Measurements from ENCODE around the gene SEBOX.

Gene SEBOX

DNA sequence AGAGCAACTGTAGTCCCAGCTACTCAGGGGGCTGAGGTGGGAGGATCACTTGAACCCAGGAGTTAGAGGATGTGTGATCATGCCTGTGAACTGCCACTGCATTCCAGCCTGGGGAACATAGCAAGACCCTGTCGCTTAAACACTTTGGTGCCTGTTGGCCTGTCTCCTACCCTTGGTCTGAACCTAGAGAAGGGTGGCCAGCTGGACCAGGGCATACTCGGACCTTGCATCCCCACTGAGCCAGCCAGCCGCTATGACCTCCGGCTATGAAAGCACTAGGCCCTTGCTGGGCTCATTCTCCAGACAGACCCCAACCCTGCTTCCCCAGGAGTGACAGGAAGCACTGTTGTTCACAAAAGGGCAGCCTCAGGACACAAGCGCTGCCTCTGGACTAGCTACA lies 34.3 kb downstream of the SEBOX start:
- H3K4me3 ChIP-seq (ENCODE audit: low read depth, low read length), result no peak overlapping the region
- no peak for TF ChIP-seq CTCF (IDR thresholded peaks at IDR 0.05; ENCODE audit: insufficient read depth, low read length, missing control alignments)
- ChIA-PET POLR2A (no interaction called here), CTCF (interaction anchor here (1.2 to 2.0 kb wide), 2 partner anchors 10 to 96 kb away, joined by 3 to 14 read pairs; no protein-coding TSS in a partner anchor)
- no peak for DNase-seq (ENCODE audit: low read depth, low spot score)

DNA sequence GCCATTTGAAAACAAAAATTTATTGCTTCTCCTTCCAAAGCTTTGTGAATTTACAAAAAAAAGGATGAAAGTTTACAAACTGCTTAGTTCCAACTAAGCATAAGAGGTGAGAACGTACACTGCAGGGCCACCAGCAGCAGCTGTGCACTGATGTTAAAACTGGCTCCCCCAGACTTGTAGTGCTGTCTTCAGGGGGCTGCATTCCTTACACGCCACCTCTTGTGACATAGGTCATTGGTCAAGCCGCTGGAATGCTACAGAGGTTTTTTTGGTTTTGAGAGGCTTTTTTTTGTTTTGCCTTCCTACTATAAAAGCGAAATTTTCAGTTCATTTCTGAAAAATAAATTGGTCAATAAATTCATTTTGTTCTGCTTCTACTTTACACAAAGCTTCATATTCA lies 36.7 kb downstream of the SEBOX start:
- no peak for TF ChIP-seq CTCF (IDR thresholded peaks at IDR 0.05; ENCODE audit: insufficient read depth, low read length, missing control alignments)
- no peak overlapping the region for H3K4me3 ChIP-seq (ENCODE audit: low read depth, low read length)
- no peak for DNase-seq (ENCODE audit: low read depth, low spot score)
- ChIA-PET CTCF (interaction anchor here (1.5 to 1.7 kb wide), 3 partner anchors 9 to 523 kb away, joined by 3 to 6 read pairs (median 4); partner anchors contain the start of gene TMEM97), POLR2A (no interaction called here)

DNA sequence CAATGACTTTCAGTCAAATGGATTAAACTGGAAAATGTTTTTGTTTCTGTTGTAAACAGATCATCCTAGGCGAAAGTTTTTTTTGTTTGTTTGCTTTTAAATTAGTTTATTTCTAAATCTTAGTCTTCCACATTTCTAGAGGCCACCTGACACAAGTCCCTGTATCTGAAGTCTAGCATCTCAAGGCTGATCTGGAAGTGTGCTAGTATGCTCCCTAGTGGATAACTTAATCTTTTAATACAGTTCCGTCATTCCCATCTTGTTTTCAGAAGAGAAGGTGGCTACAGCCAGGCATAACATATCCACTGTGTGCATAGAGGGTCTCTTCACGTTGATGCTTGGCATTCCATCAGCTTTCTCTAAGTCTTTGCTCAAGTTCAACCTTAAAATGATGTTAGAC lies 37.3 kb downstream of the SEBOX start:
- ChIA-PET POLR2A (no interaction called here), CTCF (interaction anchor here (1.6 to 1.7 kb wide), 2 partner anchors 94 to 523 kb away, joined by 3 to 6 read pairs; no protein-coding TSS in a partner anchor)
- H3K4me3 ChIP-seq (ENCODE audit: low read depth, low read length), result no peak overlapping the region
- DNase-seq (ENCODE audit: low read depth, low spot score), result no peak
- TF ChIP-seq CTCF (IDR thresholded peaks at IDR 0.05; ENCODE audit: insufficient read depth, low read length, missing control alignments), result no peak

DNA sequence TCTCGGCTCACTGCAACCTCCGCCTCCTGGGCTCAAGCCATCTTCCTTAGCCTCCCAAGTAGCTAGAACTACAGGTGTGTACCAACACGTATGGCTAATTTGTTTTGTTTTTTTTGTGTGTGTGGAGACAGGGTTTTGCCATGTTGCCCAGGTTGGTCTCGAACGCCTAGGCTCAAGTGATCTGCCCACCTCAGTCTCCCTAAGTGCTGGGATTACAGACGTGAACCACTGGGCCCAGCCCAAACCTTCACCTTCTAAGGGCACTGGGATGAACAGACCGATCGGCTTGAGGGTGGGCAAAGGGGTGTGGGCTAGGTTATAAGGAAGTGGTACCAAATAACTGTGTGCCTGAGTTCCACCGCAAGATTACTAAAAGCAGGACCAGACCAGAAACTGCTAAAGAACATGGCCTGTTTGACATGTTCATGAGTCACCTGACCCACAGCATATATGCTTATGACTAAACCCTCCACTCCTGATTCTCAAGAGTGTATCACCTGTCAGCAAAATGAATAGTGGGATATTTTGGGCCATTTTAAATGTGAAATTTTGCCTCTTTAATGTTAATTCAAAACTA lies 37.9 kb downstream of the SEBOX start:
- DNase-seq (ENCODE audit: low read depth, low spot score), result no peak
- POLR2A ChIA-PET, result no interaction called here
- CTCF ChIA-PET, result interaction anchor here (1.6 kb wide), 1 partner anchor 94 kb away, joined by 3 read pairs; no protein-coding TSS in a partner anchor
- TF ChIP-seq CTCF (IDR thresholded peaks at IDR 0.05; ENCODE audit: insufficient read depth, low read length, missing control alignments), result no peak
- no peak overlapping the region for H3K4me3 ChIP-seq (ENCODE audit: low read depth, low read length)

DNA sequence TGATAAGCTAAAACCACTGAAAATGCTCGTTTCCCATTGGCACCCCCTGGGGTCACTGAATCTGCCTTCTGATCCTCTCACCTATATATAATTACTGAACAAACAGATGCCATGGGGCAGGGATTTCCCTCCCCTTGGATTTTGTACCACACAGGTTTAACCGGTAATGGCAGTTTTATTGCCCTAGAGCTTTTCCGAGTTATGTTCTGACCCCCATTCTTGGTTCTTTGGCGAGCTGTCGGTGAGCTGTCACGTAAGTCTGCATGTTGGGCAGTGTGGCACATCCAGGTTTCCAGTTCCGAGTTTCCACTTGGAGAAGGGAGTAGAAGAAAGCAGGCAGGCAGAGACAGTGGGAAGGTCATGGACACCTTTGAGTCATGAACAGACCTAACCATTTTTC lies 38.9 kb downstream of the SEBOX start:
- CTCF ChIA-PET, result interaction anchor here (0.6 to 1.2 kb wide), 3 partner anchors 8 to 43 kb away, joined by 3 to 4 read pairs (median 3); no protein-coding TSS in a partner anchor
- no peak for DNase-seq (ENCODE audit: low read depth, low spot score)
- POLR2A ChIA-PET, result no interaction called here
- H3K4me3 ChIP-seq (ENCODE audit: low read depth, low read length), result no peak overlapping the region
- TF ChIP-seq CTCF (IDR thresholded peaks at IDR 0.05; ENCODE audit: insufficient read depth, low read length, missing control alignments), result no peak

- H3K4me3 ChIP-seq (ENCODE audit: low read depth, low read length), result no peak overlapping the region
- DNase-seq (ENCODE audit: low read depth, low spot score), result no peak
- TF ChIP-seq CTCF (IDR thresholded peaks at IDR 0.05; ENCODE audit: insufficient read depth, low read length, missing control alignments), result no peak
- ChIA-PET CTCF (interaction anchor here (1.0 to 1.8 kb wide), 3 partner anchors 12 to 431 kb away, joined by 4 to 5 read pairs (median 4); no protein-coding TSS in a partner anchor), POLR2A (no interaction called here)
These were observed 39.8 kb downstream of the SEBOX start for GRCh38 chr17:28325211-28325610.

All from AG04449 (cell line).